GM12891 (cell line): ENCODE measurements around the gene PPP1R3G.

Experiments used
- DNase-seq: peaks from one replicate; pipeline ENCODE4 v3.0.0; 2011; ENCODE audit warnings: low spot score; ENCODE audit not compliant: insufficient read length
- FAIRE-seq: peaks from 2 replicates; lab custom pipeline; 2011; peaks lifted over from hg19 to GRCh38; lab: Jason Lieb, UNC
- PAX5 ChIP-seq: IDR thresholded peaks from 2 replicates; pipeline ENCODE4 v1.6.1; 2011; ENCODE audit warnings: low read length, moderate library complexity, mild to moderate bottlenecking; ENCODE audit not compliant: insufficient read depth, severe bottlenecking
- POLR2A ChIP-seq: IDR thresholded peaks from 2 replicates; pipeline ENCODE4 v1.6.1; 2011; ENCODE audit warnings: low read depth, low read length, control low read depth
- POLR2AphosphoS5 ChIP-seq: IDR thresholded peaks from 2 replicates; pipeline ENCODE4 v1.6.1; 2011; ENCODE audit warnings: low read depth, low read length, control low read depth
- POU2F2 ChIP-seq: IDR thresholded peaks from 2 replicates; pipeline ENCODE4 v1.6.1; 2011; ENCODE audit warnings: low read depth, mild to moderate bottlenecking, control low read depth, low read length, moderate library complexity
- SPI1 ChIP-seq: IDR thresholded peaks from 2 replicates; pipeline ENCODE4 v1.6.1; 2011; ENCODE audit warnings: low read depth, low read length, control low read depth
- TAF1 ChIP-seq: IDR thresholded peaks from 2 replicates; pipeline ENCODE4 v1.6.1; 2011; ENCODE audit warnings: low read depth, low read length, control low read depth

Gene PPP1R3G

GRCh38 chr6:5104667-5105066 lies 19.5 kb downstream of the PPP1R3G start:
- TF ChIP-seq POLR2AphosphoS5 = no peak
- no peak for TF ChIP-seq POU2F2
- DNase-seq (no peak), FAIRE-seq (no peak)

- DNase-seq = no peak
- no peak for TF ChIP-seq PAX5
- TF ChIP-seq TAF1 = no peak
- TF ChIP-seq SPI1 = no peak
- no peak for TF ChIP-seq POLR2AphosphoS5
- TF ChIP-seq POU2F2 = no peak
- TF ChIP-seq POLR2A = no peak
- no peak for FAIRE-seq
Measured at GRCh38 chr6:5105146-5105545, 20.0 kb downstream of the PPP1R3G start.

GRCh38 chr6:5107341-5107740 lies 22.2 kb downstream of the PPP1R3G start:
- FAIRE-seq = no peak
- DNase-seq = no peak
- no peak for TF ChIP-seq POLR2AphosphoS5
- no peak for TF ChIP-seq POU2F2
- no peak for TF ChIP-seq SPI1
- TF ChIP-seq TAF1 = no peak
- no peak for TF ChIP-seq PAX5
- no peak for TF ChIP-seq POLR2A

- TF ChIP-seq POLR2A (no peak), POU2F2 (no peak), PAX5 (no peak), POLR2AphosphoS5 (no peak), SPI1 (no peak), TAF1 (no peak)
Measured at GRCh38 chr6:5108068-5108467, 22.9 kb downstream of the PPP1R3G start.

GRCh38 chr6:5108536-5109150 lies 23.5 kb downstream of the PPP1R3G start:
- DNase-seq (no peak), FAIRE-seq (no peak)
- TF ChIP-seq POLR2A (no peak), SPI1 (no peak), POU2F2 (no peak), PAX5 (no peak), POLR2AphosphoS5 (no peak), TAF1 (no peak)

More at GRCh38 chr6:5108068-5108467, 22.9 kb downstream of the PPP1R3G start:
- no peak for FAIRE-seq
- DNase-seq = no peak

GRCh38 chr6:5109436-5109835 lies 24.3 kb downstream of the PPP1R3G start:
- DNase-seq = no peak
- FAIRE-seq = no peak
- TF ChIP-seq POLR2A = no peak
- TF ChIP-seq PAX5 = no peak
- no peak for TF ChIP-seq TAF1
- no peak for TF ChIP-seq POU2F2
- no peak for TF ChIP-seq SPI1
- TF ChIP-seq POLR2AphosphoS5 = no peak

- TF ChIP-seq POU2F2 (no peak), TAF1 (no peak), SPI1 (no peak), PAX5 (no peak), POLR2AphosphoS5 (no peak), POLR2A (no peak)
- DNase-seq (no peak), FAIRE-seq (no peak)
Measured at GRCh38 chr6:5110246-5110645, 25.1 kb downstream of the PPP1R3G start.

GRCh38 chr6:5111626-5112025 lies 26.5 kb downstream of the PPP1R3G start:
- no peak for TF ChIP-seq POLR2A
- no peak for TF ChIP-seq PAX5
- no peak for TF ChIP-seq POU2F2
- no peak for TF ChIP-seq POLR2AphosphoS5
- TF ChIP-seq TAF1 = no peak
- TF ChIP-seq SPI1 = no peak
- DNase-seq (no peak), FAIRE-seq (no peak)

- FAIRE-seq (no peak), DNase-seq (no peak)
- no peak for TF ChIP-seq PAX5
- TF ChIP-seq TAF1 = no peak
- TF ChIP-seq POLR2A = no peak
- no peak for TF ChIP-seq POU2F2
- no peak for TF ChIP-seq POLR2AphosphoS5
- no peak for TF ChIP-seq SPI1
Measured at GRCh38 chr6:5112066-5112799, 27.1 kb downstream of the PPP1R3G start.

GRCh38 chr6:5113096-5113495 lies 28.0 kb downstream of the PPP1R3G start:
- no peak for FAIRE-seq

More at GRCh38 chr6:5113096-5113495, 28.0 kb downstream of the PPP1R3G start:
- no peak for TF ChIP-seq PAX5
- TF ChIP-seq POLR2AphosphoS5 = no peak
- TF ChIP-seq POU2F2 = no peak
- TF ChIP-seq POLR2A = no peak
- no peak for TF ChIP-seq SPI1
- TF ChIP-seq TAF1 = no peak
- DNase-seq = no peak
